Body of pancreas (tissue), 4 donors: ENCODE measurements around the gene L3MBTL3. TPM values are rescaled to one million over a fixed set of nuclear protein-coding genes. Genes with fewer than 3 reads are reported as not detected.

ENCODE experiments used
- ATAC-seq: fragments of 150-250 bp; one replicate; pipeline ENCODE4 v1.9.1; 2016
- DNase-seq, 4 donors: peaks; one replicate each; pipeline ENCODE4 v3.0.0-alpha.2; 2019
- H3K27ac ChIP-seq, 4 donors: fragments of 200-600 bp; sonication (generic); 1 replicate in 3 of 4; 2 replicates in 1 of 4; pipeline versions ENCODE4 v1.5.1 to v1.6.1; 2016 to 2019; ENCODE audit warnings: mild to moderate bottlenecking in 1 of 4, mixed read lengths in 1 of 4, moderate library complexity in 1 of 4
- H3K27me3 ChIP-seq, 2 donors: fragments of 200-600 bp; sonication (generic); one replicate each; pipeline ENCODE4 v1.6.0; 2016; ENCODE audit warnings: mild to moderate bottlenecking in 1 of 2
- H3K36me3 ChIP-seq, 2 donors: fragments of 200-600 bp; sonication (generic); replicated peaks in 1 of 2; 2 replicates each; pipeline ENCODE4 v1.5.1; 2016; ENCODE audit warnings: low read depth in 2 of 2; ENCODE audit not compliant: insufficient read depth in 1 of 2
- H3K4me1 ChIP-seq: fragments of 200-600 bp; sonication (generic); one replicate; pipeline ENCODE4 v1.6.0; 2016
- H3K4me3 ChIP-seq, 2 donors: fragments of 200-600 bp; sonication (generic); 1 replicate in 1 of 2; 2 replicates in 1 of 2; pipeline ENCODE4 v1.5.1; 2016 to 2019
- H3K9me3 ChIP-seq, 3 donors: fragments of 200-600 bp; sonication (generic); 1 replicate in 2 of 3; 2 replicates in 1 of 3; pipeline ENCODE4 v1.5.1; 2016
- POLR2A ChIP-seq, 3 donors: fragments of 450-650 bp; IDR thresholded peaks; one replicate each; pipeline ENCODE4 v1.6.1; 2016; ENCODE audit warnings: antibody characterized with exemption in 3 of 3, mild to moderate bottlenecking in 2 of 3
- WGBS, 2 donors: methylation state at CpG; one replicate each; pipeline ENCODE4 v1.1.5; 2017; 5-methylcytosine and 5-hydroxymethylcytosine counted together
- intact Hi-C: fragments of 100-400 bp; cut with DNase I; formaldehyde crosslinking; loops from one replicate; pipeline ENCODE4 v1.15.1; 2023
- total RNA-seq, 2 donors: library from RNA; depleted of rRNA; stranded (reverse); fragments of >200 nt; gene quantifications; one replicate each; pipeline ENCODE4 v1.1.0, GENCODE V29; 2016
- TF ChIP-seq, protein P1 (sequence below), 7 experiments: fragments of 450-650 bp in 4 of 7; fragments of 200-600 bp in 3 of 7; sonication (generic) in 3 of 7; IDR thresholded peaks; one replicate each; pipeline ENCODE4 v1.5.1; 2016 to 2019; ENCODE audit warnings: antibody characterized with exemption in 7 of 7

L3MBTL3 gene
- total RNA-seq, 2 donors from 2014 or later: 3.4 to 12.5 TPM

DNA sequence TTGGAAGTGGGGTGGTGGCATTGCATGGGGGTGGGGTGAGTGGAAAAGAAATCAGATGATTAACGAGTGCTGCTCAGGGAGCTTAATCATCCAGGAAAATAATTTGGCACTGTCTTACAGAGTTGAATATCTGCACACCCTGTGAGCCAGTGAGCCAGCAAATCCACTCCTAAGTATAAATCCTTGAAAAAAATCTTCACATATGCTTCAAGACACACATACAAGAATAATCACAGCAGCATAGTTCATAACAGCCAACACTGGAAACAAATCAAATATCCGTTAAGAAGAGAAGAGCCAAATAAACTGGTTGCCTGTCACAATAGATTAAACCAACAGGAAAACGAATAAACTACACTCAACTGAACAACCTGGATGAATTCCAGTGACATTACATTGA lies 141.6 kb downstream of the L3MBTL3 start:
- H3K4me3 ChIP-seq: no peak overlapping the region
- intact Hi-C loops: no loop called here
- no peak for TF ChIP-seq POLR2A (IDR thresholded peaks at IDR 0.05)
- TF ChIP-seq, protein P1, sequence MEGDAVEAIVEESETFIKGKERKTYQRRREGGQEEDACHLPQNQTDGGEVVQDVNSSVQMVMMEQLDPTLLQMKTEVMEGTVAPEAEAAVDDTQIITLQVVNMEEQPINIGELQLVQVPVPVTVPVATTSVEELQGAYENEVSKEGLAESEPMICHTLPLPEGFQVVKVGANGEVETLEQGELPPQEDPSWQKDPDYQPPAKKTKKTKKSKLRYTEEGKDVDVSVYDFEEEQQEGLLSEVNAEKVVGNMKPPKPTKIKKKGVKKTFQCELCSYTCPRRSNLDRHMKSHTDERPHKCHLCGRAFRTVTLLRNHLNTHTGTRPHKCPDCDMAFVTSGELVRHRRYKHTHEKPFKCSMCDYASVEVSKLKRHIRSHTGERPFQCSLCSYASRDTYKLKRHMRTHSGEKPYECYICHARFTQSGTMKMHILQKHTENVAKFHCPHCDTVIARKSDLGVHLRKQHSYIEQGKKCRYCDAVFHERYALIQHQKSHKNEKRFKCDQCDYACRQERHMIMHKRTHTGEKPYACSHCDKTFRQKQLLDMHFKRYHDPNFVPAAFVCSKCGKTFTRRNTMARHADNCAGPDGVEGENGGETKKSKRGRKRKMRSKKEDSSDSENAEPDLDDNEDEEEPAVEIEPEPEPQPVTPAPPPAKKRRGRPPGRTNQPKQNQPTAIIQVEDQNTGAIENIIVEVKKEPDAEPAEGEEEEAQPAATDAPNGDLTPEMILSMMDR (IDR thresholded peaks at IDR 0.05): no peak
- no peaks in the 10 kb centered on the region for H3K4me1 ChIP-seq
- no peaks in the 10 kb centered on the region for H3K27me3 ChIP-seq
- no peaks in the 10 kb centered on the region for H3K36me3 ChIP-seq
- ATAC-seq: no peak
- H3K9me3 ChIP-seq: no peaks in the 10 kb centered on the region
- DNase-seq: no peak
- WGBS, 2 donors: 31 to 41% methylated on average over 3 of the region's 3 CpGs
- H3K27ac ChIP-seq: no peak overlapping the region

GRCh38 chr6:130161683-130162404 lies 143.5 kb downstream of the L3MBTL3 start:
- H3K27ac ChIP-seq: no peak overlapping the region
- H3K4me3 ChIP-seq: no peak overlapping the region
- 58 to 60% methylated on average over 6 of the region's 6 CpGs for WGBS, 2 donors
- no peaks in the 10 kb centered on the region for H3K27me3 ChIP-seq
- no peaks in the 10 kb centered on the region for H3K4me1 ChIP-seq
- ATAC-seq (no peak), DNase-seq (no peak)
- intact Hi-C loops: no loop called here
- no peaks in the 10 kb centered on the region for H3K36me3 ChIP-seq
- TF ChIP-seq, protein P1 (IDR thresholded peaks at IDR 0.05): no peak
- no peak for TF ChIP-seq POLR2A (IDR thresholded peaks at IDR 0.05)
- no peaks in the 10 kb centered on the region for H3K9me3 ChIP-seq

- no peaks in the 10 kb centered on the region for H3K27me3 ChIP-seq
- TF ChIP-seq POLR2A (IDR thresholded peaks at IDR 0.05): no peak
- TF ChIP-seq, protein P1 (IDR thresholded peaks at IDR 0.05): no peak
- no peak overlapping the region for H3K4me3 ChIP-seq
- no peak overlapping the region for H3K27ac ChIP-seq
- H3K9me3 ChIP-seq: no peaks in the 10 kb centered on the region
- no peak for ATAC-seq
- intact Hi-C loops: no loop called here
- H3K4me1 ChIP-seq: no peaks in the 10 kb centered on the region
- DNase-seq: no peak
- WGBS, 2 donors: 76 to 86% methylated on average over 2 of the region's 2 CpGs
- no peaks in the 10 kb centered on the region for H3K36me3 ChIP-seq
Observed at GRCh38 chr6:130162421-130162820, 144.0 kb downstream of the L3MBTL3 start.

GRCh38 chr6:130163266-130163665 lies 144.9 kb downstream of the L3MBTL3 start:
- Histone ChIP-seq H3K36me3 (no peaks in the 10 kb centered on the region), H3K4me3 (no peak overlapping the region), H3K27me3 (no peaks in the 10 kb centered on the region), H3K27ac (no peak overlapping the region), H3K4me1 (no peaks in the 10 kb centered on the region), H3K9me3 (no peaks in the 10 kb centered on the region)
- intact Hi-C loops: no loop called here
- ATAC-seq (no peak), DNase-seq (no peak)
- WGBS, 2 donors: 60 to 70% methylated on average over 2 of the region's 2 CpGs
- no peak for TF ChIP-seq POLR2A (IDR thresholded peaks at IDR 0.05)
- TF ChIP-seq, protein P1 (IDR thresholded peaks at IDR 0.05): no peak

DNA sequence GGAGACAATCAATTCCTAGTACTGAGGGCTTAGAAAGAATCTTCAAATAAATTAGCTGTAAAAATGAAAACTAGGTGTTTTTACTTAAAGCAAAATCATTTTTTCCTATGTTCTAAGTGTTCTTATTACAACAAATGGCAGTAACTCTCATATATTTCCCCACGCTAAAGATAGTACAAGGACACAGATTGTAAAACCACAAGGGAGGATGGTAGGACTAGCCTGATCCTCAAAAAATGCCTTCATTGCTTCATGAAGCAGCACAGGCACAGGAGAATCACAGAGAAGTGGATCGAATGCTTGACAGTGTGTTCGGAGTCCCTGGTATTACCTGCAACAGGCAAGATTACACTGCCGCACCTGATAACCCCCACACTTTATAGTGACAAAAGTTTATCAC lies 145.9 kb downstream of the L3MBTL3 start:
- DNase-seq (no peak), ATAC-seq (no peak)
- H3K9me3 ChIP-seq: no peaks in the 10 kb centered on the region
- WGBS, 2 donors: 55 to 61% methylated on average over 4 of the region's 4 CpGs
- no peaks in the 10 kb centered on the region for H3K27me3 ChIP-seq
- TF ChIP-seq, protein P1 (IDR thresholded peaks at IDR 0.05): no peak
- no peak for TF ChIP-seq POLR2A (IDR thresholded peaks at IDR 0.05)
- H3K4me3 ChIP-seq: no peak overlapping the region
- intact Hi-C loops: no loop called here
- no peaks in the 10 kb centered on the region for H3K36me3 ChIP-seq
- H3K4me1 ChIP-seq: no peaks in the 10 kb centered on the region
- H3K27ac ChIP-seq: no peak overlapping the region
